HepG2 (cell line): ENCODE data around the gene LYRM7. TPM values are rescaled to one million over a fixed set of nuclear protein-coding genes. Genes with fewer than 3 reads are reported as not detected.
A peak's percentile ranks its signal among the peaks of the same experiment; 100 is the strongest.

Source experiments
- AGO2 ChIP-seq: fragments of 200-400 bp; formaldehyde crosslinking; optimal IDR thresholded peaks from 2 replicates; pipeline ENCODE3; 2017; ENCODE audit warnings: mild to moderate bottlenecking, low read depth, low read length, moderate library complexity
- ATM ChIP-seq: fragments of 450-650 bp; IDR thresholded peaks from 2 replicates; pipeline ENCODE4 v1.7.1; 2017; ENCODE audit warnings: mild to moderate bottlenecking, borderline replicate concordance
- CEBPG ChIP-seq: IDR thresholded peaks from 2 replicates; pipeline ENCODE4 v1.6.1; 2016
- GPN1 ChIP-seq: sonication (generic); formaldehyde crosslinking; IDR thresholded peaks from 2 replicates; pipeline ENCODE4 v1.5.1; 2020; ENCODE audit warnings: missing genetic modification reagents, borderline replicate concordance
- HOXA5 ChIP-seq: sonication (generic); formaldehyde crosslinking; IDR thresholded peaks from 2 replicates; pipeline ENCODE4 v1.4.0; 2020; ENCODE audit warnings: missing genetic modification reagents
- NCOA1 ChIP-seq: sonication (generic); formaldehyde crosslinking; IDR thresholded peaks from 2 replicates; pipeline ENCODE4 v1.9.0; 2021; ENCODE audit warnings: missing genetic modification reagents
- PHF20 ChIP-seq: sonication (generic); formaldehyde crosslinking; IDR thresholded peaks from 2 replicates; pipeline ENCODE4 v1.5.0; 2020; ENCODE audit warnings: mild to moderate bottlenecking, missing genetic modification reagents
- PHF21A ChIP-seq: sonication (generic); formaldehyde crosslinking; IDR thresholded peaks from 2 replicates; pipeline ENCODE4 v1.5.0; 2020; ENCODE audit warnings: mild to moderate bottlenecking, missing genetic modification reagents
- PRMT3 ChIP-seq: sonication (generic); formaldehyde crosslinking; IDR thresholded peaks from 2 replicates; pipeline ENCODE4 v1.8.1; 2022; ENCODE audit warnings: low read depth, mild to moderate bottlenecking, moderate library complexity, missing genetic modification reagents, borderline replicate concordance
- RFXAP ChIP-seq: sonication (generic); formaldehyde crosslinking; IDR thresholded peaks from 2 replicates; pipeline ENCODE4 v1.4.0; 2020; ENCODE audit warnings: missing genetic modification reagents, borderline replicate concordance
- SIN3B ChIP-seq: fragments of 150-350 bp; IDR thresholded peaks from 2 replicates; pipeline ENCODE4 v1.6.1; 2014; ENCODE audit warnings: low read length
- ZNF20 ChIP-seq: sonication (generic); formaldehyde crosslinking; IDR thresholded peaks from 2 replicates; pipeline ENCODE4 v1.4.0; 2020; ENCODE audit warnings: mild to moderate bottlenecking, moderate library complexity, missing genetic modification reagents
- ZNF7 ChIP-seq: IDR thresholded peaks from 2 replicates; pipeline ENCODE4 v1.6.1; 2016; ENCODE audit warnings: missing biosample characterization, missing genetic modification reagents
- polyA plus RNA-seq, 8 experiments: library from polyadenylated mRNA; depleted of rRNA in 3 of 8; stranded (reverse) in 7 of 8; unstranded in 1 of 8; fragments of >200 nt; fragmentation: Illumina TruSeq in 4 of 8; extraction: Trizol in 4 of 8; gene quantifications; 2 replicates each; pipeline versions ENCODE4 v1.2.1 to v1.2.3, GENCODE V29; 2011 to 2016; ENCODE audit warnings: low read depth in 4 of 8, missing spikeins in 1 of 8, mixed read lengths in 1 of 8; ENCODE audit not compliant: insufficient read depth in 1 of 8
- total RNA-seq, 5 experiments: library from RNA; depleted of rRNA; stranded (reverse); fragments of >200 nt; fragmentation: Illumina TruSeq; extraction: Trizol; gene quantifications; 2 replicates each; pipeline ENCODE4 v1.2.3, GENCODE V29; 2016; ENCODE audit warnings: low read depth in 1 of 5
- TF ChIP-seq, protein P1 (sequence below): sonication (generic); formaldehyde crosslinking; IDR thresholded peaks from 2 replicates; pipeline ENCODE4 v1.8.0; 2023; ENCODE audit warnings: mild to moderate bottlenecking, missing genetic modification reagents
- TF ChIP-seq, protein P2 (sequence below), 2 experiments: sonication (generic) in 1 of 2; formaldehyde crosslinking in 1 of 2; IDR thresholded peaks; 2 replicates each; pipeline versions ENCODE4 v1.4.0 to v1.6.1; 2016 to 2020; ENCODE audit warnings: borderline replicate concordance in 1 of 2, low read depth in 1 of 2, mild to moderate bottlenecking in 1 of 2, missing genetic modification reagents in 1 of 2
- TF ChIP-seq, protein P3 (sequence below): sonication (generic); formaldehyde crosslinking; IDR thresholded peaks from 2 replicates; pipeline ENCODE4 v1.5.0; 2020; ENCODE audit warnings: missing genetic modification reagents, mild to moderate bottlenecking, borderline replicate concordance
- TF ChIP-seq, protein P4 (sequence below): sonication (generic); formaldehyde crosslinking; IDR thresholded peaks from 2 replicates; pipeline ENCODE4 v1.4.0; 2020; ENCODE audit warnings: mild to moderate bottlenecking, missing genetic modification reagents
- TF ChIP-seq, protein P5 (sequence below): sonication (generic); formaldehyde crosslinking; IDR thresholded peaks from 2 replicates; pipeline ENCODE4 v1.5.1; 2020; ENCODE audit warnings: mild to moderate bottlenecking, missing genetic modification reagents, borderline replicate concordance

Gene LYRM7
- total and polyA plus RNA-seq, 2 of the 13 experiments (the other 11 are each of a cell fraction or from before 2014, with no cell fraction given) = 3.0 to 5.5 TPM

DNA sequence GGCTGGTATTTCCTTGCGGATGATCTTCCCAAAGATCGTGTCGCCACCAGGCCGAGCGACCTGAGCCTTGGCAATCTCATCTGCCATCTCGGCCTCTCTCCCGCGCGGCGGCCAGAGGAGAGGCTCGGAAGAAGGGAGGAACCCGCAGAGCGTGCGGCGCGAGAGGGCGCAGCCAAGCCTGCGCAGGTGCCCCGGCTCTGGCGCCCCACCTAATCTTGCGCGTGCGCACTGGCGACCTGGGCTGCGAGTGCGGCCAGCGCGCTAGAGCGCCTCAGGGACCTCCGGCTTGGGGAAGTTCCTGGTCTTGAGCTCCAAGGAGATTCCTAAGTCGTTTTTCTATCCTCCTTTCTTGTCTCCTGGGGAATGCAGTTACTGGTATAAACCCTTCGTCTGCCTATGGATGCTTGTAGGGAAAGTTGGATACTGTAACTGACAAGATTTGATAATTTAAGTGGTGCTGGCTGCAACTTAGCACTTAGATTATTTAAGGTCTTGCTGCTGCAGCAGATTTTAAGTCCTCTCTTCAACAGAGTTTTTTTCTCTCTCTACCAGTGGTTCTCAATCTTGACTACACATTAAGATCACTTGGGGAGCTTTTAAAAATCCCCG lies 5.5 kb upstream of the LYRM7 start, which contains the start of gene HINT1 (continued):
- TF ChIP-seq, protein P1, sequence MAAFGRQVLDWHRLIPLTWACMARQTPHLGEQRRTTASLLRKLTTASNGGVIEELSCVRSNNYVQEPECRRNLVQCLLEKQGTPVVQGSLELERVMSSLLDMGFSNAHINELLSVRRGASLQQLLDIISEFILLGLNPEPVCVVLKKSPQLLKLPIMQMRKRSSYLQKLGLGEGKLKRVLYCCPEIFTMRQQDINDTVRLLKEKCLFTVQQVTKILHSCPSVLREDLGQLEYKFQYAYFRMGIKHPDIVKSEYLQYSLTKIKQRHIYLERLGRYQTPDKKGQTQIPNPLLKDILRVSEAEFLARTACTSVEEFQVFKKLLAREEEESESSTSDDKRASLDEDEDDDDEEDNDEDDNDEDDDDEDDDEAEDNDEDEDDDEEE (CRISPR knock-in tag) = no peak
- TF ChIP-seq ZNF7 (CRISPR knock-in tag) (no peak), ZNF20 (CRISPR knock-in tag) (no peak), PHF20 (CRISPR knock-in tag) (peak; percentile 45; the same call in 1 of the 2 replicates), CEBPG (no peak), SIN3B (no peak), AGO2 (no peak), PRMT3 (CRISPR knock-in tag) (no peak), NCOA1 (CRISPR knock-in tag) (no peak; the same call in 1 of the 2 replicates), PHF21A (CRISPR knock-in tag) (no peak; the same call in 1 of the 2 replicates), RFXAP (CRISPR knock-in tag) (peak; percentile 19; the same call in 1 of the 2 replicates), GPN1 (CRISPR knock-in tag) (no peak), ATM (no peak), HOXA5 (CRISPR knock-in tag) (no peak; the same call in none of the 2 replicates)
- TF ChIP-seq, protein P2, sequence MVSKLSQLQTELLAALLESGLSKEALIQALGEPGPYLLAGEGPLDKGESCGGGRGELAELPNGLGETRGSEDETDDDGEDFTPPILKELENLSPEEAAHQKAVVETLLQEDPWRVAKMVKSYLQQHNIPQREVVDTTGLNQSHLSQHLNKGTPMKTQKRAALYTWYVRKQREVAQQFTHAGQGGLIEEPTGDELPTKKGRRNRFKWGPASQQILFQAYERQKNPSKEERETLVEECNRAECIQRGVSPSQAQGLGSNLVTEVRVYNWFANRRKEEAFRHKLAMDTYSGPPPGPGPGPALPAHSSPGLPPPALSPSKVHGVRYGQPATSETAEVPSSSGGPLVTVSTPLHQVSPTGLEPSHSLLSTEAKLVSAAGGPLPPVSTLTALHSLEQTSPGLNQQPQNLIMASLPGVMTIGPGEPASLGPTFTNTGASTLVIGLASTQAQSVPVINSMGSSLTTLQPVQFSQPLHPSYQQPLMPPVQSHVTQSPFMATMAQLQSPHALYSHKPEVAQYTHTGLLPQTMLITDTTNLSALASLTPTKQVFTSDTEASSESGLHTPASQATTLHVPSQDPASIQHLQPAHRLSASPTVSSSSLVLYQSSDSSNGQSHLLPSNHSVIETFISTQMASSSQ (IDR thresholded peaks at IDR 0.05; ENCODE audit: low read depth) = no peak
- TF ChIP-seq, protein P2 (CRISPR knock-in tag; IDR thresholded peaks at IDR 0.05; ENCODE audit: borderline replicate concordance) = peak; percentile 61; the same call in 1 of the 2 replicates
- TF ChIP-seq, protein P3, sequence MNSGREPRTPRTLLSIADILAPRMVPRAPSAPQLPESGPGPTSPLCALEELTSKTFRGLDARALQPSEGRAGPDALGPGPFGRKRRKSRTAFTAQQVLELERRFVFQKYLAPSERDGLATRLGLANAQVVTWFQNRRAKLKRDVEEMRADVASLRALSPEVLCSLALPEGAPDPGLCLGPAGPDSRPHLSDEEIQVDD = no peak
- TF ChIP-seq, protein P4, sequence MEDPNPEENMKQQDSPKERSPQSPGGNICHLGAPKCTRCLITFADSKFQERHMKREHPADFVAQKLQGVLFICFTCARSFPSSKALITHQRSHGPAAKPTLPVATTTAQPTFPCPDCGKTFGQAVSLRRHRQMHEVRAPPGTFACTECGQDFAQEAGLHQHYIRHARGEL (CRISPR knock-in tag) = no peak
- TF ChIP-seq, protein P5, sequence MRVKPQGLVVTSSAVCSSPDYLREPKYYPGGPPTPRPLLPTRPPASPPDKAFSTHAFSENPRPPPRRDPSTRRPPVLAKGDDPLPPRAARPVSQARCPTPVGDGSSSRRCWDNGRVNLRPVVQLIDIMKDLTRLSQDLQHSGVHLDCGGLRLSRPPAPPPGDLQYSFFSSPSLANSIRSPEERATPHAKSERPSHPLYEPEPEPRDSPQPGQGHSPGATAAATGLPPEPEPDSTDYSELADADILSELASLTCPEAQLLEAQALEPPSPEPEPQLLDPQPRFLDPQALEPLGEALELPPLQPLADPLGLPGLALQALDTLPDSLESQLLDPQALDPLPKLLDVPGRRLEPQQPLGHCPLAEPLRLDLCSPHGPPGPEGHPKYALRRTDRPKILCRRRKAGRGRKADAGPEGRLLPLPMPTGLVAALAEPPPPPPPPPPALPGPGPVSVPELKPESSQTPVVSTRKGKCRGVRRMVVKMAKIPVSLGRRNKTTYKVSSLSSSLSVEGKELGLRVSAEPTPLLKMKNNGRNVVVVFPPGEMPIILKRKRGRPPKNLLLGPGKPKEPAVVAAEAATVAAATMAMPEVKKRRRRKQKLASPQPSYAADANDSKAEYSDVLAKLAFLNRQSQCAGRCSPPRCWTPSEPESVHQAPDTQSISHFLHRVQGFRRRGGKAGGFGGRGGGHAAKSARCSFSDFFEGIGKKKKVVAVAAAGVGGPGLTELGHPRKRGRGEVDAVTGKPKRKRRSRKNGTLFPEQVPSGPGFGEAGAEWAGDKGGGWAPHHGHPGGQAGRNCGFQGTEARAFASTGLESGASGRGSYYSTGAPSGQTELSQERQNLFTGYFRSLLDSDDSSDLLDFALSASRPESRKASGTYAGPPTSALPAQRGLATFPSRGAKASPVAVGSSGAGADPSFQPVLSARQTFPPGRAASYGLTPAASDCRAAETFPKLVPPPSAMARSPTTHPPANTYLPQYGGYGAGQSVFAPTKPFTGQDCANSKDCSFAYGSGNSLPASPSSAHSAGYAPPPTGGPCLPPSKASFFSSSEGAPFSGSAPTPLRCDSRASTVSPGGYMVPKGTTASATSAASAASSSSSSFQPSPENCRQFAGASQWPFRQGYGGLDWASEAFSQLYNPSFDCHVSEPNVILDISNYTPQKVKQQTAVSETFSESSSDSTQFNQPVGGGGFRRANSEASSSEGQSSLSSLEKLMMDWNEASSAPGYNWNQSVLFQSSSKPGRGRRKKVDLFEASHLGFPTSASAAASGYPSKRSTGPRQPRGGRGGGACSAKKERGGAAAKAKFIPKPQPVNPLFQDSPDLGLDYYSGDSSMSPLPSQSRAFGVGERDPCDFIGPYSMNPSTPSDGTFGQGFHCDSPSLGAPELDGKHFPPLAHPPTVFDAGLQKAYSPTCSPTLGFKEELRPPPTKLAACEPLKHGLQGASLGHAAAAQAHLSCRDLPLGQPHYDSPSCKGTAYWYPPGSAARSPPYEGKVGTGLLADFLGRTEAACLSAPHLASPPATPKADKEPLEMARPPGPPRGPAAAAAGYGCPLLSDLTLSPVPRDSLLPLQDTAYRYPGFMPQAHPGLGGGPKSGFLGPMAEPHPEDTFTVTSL = no peak
